ENCODE results near the gene KCNK16.

The KCNK16 gene

DNA sequence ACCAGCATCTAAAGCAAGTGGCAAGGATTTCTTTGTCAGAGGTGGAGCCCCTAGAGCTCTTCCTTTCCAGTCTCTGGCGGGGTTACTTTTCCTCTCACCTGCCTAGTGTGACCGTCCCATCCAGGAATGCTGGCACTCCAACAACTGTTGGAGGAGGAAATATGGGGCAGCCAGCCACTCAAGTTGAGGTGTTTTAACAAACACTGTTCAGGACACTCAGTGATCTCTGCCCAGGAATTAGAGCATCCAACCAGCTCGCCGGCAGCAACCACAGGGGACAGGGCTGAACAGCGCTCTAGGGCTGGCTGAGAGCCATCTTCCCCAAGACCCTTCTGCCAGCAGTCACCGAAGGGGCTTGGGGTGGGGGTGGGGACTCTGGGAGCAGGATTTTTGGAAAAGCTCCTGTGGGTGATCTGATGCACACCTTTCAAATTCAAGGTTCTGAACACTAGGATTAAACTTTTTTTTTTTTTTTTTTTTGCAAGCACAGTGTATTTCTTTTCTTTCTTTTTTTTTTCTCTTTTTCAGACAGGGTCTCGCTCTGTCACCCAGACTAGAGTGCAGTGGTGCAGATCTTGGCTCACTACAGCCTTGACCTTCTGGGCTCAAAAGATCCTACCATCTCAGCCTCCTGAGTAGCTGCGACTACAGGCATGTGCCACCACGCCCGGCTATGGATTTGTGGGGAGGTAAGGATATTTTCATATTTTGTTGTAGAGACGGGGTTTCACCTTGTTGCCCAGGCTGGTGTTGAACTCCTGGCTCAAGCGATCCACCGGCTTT is 28.4 kb upstream of the KCNK16 start:
- no peaks in the 10 kb centered on the region for H3K36me3 ChIP-seq (ENCODE audit: insufficient read depth)
- H3K4me2 ChIP-seq = no peak overlapping the region
- no peaks in the 10 kb centered on the region for H3K79me2 ChIP-seq (ENCODE audit: insufficient read depth, low read depth)
- TF ChIP-seq, protein P1, sequence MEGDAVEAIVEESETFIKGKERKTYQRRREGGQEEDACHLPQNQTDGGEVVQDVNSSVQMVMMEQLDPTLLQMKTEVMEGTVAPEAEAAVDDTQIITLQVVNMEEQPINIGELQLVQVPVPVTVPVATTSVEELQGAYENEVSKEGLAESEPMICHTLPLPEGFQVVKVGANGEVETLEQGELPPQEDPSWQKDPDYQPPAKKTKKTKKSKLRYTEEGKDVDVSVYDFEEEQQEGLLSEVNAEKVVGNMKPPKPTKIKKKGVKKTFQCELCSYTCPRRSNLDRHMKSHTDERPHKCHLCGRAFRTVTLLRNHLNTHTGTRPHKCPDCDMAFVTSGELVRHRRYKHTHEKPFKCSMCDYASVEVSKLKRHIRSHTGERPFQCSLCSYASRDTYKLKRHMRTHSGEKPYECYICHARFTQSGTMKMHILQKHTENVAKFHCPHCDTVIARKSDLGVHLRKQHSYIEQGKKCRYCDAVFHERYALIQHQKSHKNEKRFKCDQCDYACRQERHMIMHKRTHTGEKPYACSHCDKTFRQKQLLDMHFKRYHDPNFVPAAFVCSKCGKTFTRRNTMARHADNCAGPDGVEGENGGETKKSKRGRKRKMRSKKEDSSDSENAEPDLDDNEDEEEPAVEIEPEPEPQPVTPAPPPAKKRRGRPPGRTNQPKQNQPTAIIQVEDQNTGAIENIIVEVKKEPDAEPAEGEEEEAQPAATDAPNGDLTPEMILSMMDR (conservative IDR thresholded peaks at IDR 0.05; ENCODE audit: low read depth, low read length) = no peak
- no peaks in the 10 kb centered on the region for H4K20me1 ChIP-seq (ENCODE audit: insufficient read depth)
- H3K27me3 ChIP-seq (ENCODE audit: insufficient read depth, low read depth) = no peaks in the 10 kb centered on the region
- H3K4me1 ChIP-seq (ENCODE audit: low read depth, poor library complexity, severe bottlenecking) = no peaks in the 10 kb centered on the region
- no peak overlapping the region for H3K4me3 ChIP-seq (IDR thresholded peaks at IDR 0.05; ENCODE audit: insufficient read depth, low read depth, low read length)
- H3K27ac ChIP-seq = no peak overlapping the region
- H3K9ac ChIP-seq = no peak overlapping the region
- no peak overlapping the region for H2AFZ ChIP-seq (ENCODE audit: low read depth)

DNA sequence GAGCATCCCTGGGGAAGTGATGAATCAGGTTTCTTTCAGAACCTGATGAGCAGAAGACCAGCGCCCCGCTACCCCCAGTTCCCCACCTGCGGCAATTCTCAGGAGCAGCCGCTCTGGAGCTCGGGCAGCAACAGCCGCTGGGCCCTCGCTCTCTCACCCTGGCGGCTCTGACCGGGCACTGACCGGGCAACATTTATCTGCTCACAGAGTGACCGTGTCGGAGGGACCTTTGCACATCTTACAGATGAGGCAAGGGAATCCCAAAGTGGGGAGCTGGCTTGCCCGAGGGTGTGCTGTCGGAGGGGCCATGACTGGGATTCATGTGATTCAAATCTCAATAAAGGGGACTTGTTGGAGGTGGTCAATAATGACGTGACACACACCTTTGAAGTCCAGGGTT is 26.2 kb upstream of the KCNK16 start:
- Histone ChIP-seq H3K36me3 (ENCODE audit: insufficient read depth) (no peaks in the 10 kb centered on the region), H3K4me2 (no peak overlapping the region), H3K27ac (no peak overlapping the region), H4K20me1 (ENCODE audit: insufficient read depth) (no peaks in the 10 kb centered on the region), H3K4me3 (IDR thresholded peaks at IDR 0.05; ENCODE audit: insufficient read depth, low read depth, low read length) (no peak overlapping the region), H3K4me1 (ENCODE audit: low read depth, poor library complexity, severe bottlenecking) (no peaks in the 10 kb centered on the region), H3K79me2 (ENCODE audit: insufficient read depth, low read depth) (no peaks in the 10 kb centered on the region), H2AFZ (ENCODE audit: low read depth) (no peak overlapping the region), H3K27me3 (ENCODE audit: insufficient read depth, low read depth) (no peaks in the 10 kb centered on the region), H3K9ac (no peak overlapping the region)
- TF ChIP-seq, protein P1 (conservative IDR thresholded peaks at IDR 0.05; ENCODE audit: low read depth, low read length) = no peak

DNA sequence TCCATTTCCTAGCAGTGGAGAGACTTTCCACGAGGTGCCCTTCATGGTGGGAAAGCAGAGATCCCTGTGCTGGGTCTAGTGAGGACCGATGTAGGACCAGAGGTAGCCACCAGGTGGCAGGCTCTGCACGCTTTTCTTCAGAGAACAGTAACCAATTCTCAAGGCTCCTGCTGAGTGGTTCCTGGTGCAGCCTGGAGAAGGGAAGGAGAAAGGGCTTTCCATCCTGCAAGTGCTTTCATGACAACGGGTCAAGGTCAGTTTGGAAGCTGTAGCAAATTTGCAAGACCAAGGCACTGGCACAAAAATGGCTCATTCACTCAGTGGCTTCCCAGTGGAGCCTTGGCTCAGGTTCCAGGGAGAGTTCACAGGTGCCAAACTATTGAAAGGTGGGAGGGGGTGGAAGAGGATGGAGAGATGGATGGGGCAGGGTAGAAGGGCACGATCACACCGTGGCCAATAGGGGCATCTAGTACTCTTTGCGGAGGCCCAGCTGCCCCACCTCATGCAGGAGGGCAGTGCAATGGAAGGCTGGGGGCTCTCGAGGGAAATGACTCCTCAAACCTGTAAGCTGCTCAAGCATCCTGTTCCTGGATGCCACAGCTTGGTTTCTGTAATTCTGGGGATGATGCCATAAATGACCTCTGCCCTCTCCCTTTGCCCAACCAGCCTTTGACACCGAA is 25.5 kb upstream of the KCNK16 start:
- Histone ChIP-seq H3K79me2 (ENCODE audit: insufficient read depth, low read depth) (no peaks in the 10 kb centered on the region), H3K9ac (no peak overlapping the region), H3K36me3 (ENCODE audit: insufficient read depth) (no peaks in the 10 kb centered on the region), H3K27me3 (ENCODE audit: insufficient read depth, low read depth) (no peaks in the 10 kb centered on the region), H3K4me1 (ENCODE audit: low read depth, poor library complexity, severe bottlenecking) (no peaks in the 10 kb centered on the region), H3K27ac (no peak overlapping the region), H2AFZ (ENCODE audit: low read depth) (no peak overlapping the region), H4K20me1 (ENCODE audit: insufficient read depth) (no peaks in the 10 kb centered on the region), H3K4me3 (IDR thresholded peaks at IDR 0.05; ENCODE audit: insufficient read depth, low read depth, low read length) (no peak overlapping the region), H3K4me2 (no peak overlapping the region)
- TF ChIP-seq, protein P1 (conservative IDR thresholded peaks at IDR 0.05; ENCODE audit: low read depth, low read length) = peak; percentile 89

DNA sequence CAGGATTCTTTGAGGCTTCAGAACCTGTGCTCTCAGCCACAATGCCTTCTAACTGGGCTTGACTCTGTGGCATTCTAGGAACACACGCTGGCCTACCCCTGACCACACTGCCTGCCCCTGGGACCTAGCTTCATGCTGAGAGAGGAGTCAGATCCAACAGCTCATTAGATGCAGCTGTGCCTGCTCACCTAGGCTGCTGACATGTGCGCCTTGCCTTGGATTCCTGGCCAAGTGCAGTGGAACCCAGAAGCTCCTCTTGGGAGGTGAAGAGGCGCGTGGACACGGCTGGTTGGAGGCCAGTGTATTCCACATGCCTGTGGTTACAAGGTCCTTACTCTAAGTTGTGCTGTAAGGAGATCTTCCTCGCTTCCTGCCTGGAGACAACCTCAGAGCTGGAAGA is 24.7 kb upstream of the KCNK16 start:
- no peak overlapping the region for H3K9ac ChIP-seq
- TF ChIP-seq, protein P1 (conservative IDR thresholded peaks at IDR 0.05; ENCODE audit: low read depth, low read length) = no peak
- H2AFZ ChIP-seq (ENCODE audit: low read depth) = no peak overlapping the region
- no peaks in the 10 kb centered on the region for H3K27me3 ChIP-seq (ENCODE audit: insufficient read depth, low read depth)
- H3K36me3 ChIP-seq (ENCODE audit: insufficient read depth) = no peaks in the 10 kb centered on the region
- no peak overlapping the region for H3K4me2 ChIP-seq
- H3K4me1 ChIP-seq (ENCODE audit: low read depth, poor library complexity, severe bottlenecking) = no peaks in the 10 kb centered on the region
- no peak overlapping the region for H3K4me3 ChIP-seq (IDR thresholded peaks at IDR 0.05; ENCODE audit: insufficient read depth, low read depth, low read length)
- H4K20me1 ChIP-seq (ENCODE audit: insufficient read depth) = no peaks in the 10 kb centered on the region
- no peak overlapping the region for H3K27ac ChIP-seq
- H3K79me2 ChIP-seq (ENCODE audit: insufficient read depth, low read depth) = no peaks in the 10 kb centered on the region

Measured in KMS-11 (cell line).